ENCODE data around the gene ITGA5. TPM values are rescaled to one million over a fixed set of nuclear protein-coding genes. Genes with fewer than 3 reads are reported as not detected.
A peak's percentile ranks its signal among the peaks of the same experiment; 100 is the strongest.

The ITGA5 gene
- total and polyA plus RNA-seq, 2 of the 13 experiments (the other 11 are each of a cell fraction or from before 2014, with no cell fraction given): 0.20 to 0.40 TPM

- TF ChIP-seq, protein P1, sequence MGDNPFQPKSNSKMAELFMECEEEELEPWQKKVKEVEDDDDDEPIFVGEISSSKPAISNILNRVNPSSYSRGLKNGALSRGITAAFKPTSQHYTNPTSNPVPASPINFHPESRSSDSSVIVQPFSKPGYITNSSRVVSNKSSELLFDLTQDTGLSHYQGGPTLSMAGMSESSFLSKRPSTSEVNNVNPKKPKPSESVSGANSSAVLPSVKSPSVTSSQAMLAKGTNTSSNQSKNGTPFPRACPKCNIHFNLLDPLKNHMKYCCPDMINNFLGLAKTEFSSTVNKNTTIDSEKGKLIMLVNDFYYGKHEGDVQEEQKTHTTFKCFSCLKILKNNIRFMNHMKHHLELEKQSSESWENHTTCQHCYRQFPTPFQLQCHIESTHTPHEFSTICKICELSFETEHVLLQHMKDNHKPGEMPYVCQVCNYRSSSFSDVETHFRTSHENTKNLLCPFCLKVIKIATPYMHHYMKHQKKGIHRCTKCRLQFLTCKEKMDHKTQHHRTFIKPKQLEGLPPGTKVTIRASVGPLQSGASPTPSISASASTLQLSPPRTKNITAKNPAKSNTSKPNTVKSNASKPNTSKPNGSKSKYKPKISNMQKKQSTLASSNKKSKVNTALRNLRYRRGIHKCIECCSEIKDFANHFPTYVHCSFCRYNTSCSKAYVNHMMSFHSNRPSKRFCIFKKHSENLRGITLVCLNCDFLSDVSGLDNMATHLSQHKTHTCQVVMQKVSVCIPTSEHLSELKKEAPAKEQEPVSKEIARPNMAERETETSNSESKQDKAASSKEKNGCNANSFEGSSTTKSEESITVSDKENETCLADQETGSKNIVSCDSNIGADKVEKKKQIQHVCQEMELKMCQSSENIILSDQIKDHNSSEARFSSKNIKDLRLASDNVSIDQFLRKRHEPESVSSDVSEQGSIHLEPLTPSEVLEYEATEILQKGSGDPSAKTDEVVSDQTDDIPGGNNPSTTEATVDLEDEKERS (CRISPR knock-in tag; IDR thresholded peaks at IDR 0.05): no peak
- TF ChIP-seq NAIF1 (CRISPR knock-in tag; IDR thresholded peaks at IDR 0.05; ENCODE audit: borderline replicate concordance) (no peak), ARNT2 (CRISPR knock-in tag; IDR thresholded peaks at IDR 0.05; ENCODE audit: low read depth) (0 out of 2 replicates have a peak, but pooled peaks have one; percentile 15), CBX1 (IDR thresholded peaks at IDR 0.05; ENCODE audit: low read depth) (peak; percentile 6), NR2C2 (CRISPR knock-in tag; IDR thresholded peaks at IDR 0.05; ENCODE audit: borderline replicate concordance) (no peak), ASH2L (IDR thresholded peaks at IDR 0.05; ENCODE audit: insufficient read length, low read depth, low read length) (peak; percentile 16)
Observed at GRCh38 chr12:54358191-54358944, 60.7 kb downstream of the ITGA5 start (continued).

DNA sequence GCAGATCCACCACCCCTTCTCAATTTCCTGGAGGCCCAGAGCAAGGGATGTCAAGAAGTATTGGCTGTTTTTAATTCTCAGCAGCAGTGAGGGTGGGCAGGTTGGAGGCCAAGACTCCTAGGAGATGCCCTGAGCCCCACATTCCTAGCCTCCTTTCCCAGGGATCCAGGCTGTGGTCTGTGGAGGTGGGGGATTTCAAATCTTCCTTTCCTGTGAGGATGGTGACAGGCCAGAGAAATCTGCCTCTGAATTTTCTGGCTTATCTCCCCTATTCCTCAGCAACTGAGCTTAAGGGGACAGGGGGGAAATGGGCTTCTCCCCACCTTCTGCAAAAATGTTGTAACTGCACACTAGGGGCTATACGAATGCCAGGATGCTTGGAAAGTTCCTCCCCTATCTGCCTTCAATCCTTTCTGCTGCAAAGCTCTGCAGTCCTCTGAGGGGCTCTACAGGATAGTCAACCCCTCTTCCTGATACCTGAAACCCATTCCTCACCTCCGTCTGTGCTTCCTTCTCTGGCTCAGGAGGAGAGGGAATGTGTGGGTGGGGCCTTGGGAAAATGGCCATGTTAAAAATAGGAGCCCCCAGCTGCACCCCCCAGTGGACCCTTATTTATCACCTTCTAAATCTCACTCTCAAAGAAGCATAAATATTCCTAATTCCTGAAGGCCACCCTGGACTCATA is 61.4 kb downstream of the ITGA5 start:
- 79% methylated on average over 2 of the region's 2 CpGs for WGBS (ENCODE audit: low lambda C conversion rate)
- 0 out of 6 replicates have a peak overlapping the region, but pooled peaks of 2 of the 3 experiments have one; percentile 75 to 81 for H3K4me3 ChIP-seq (replicated peaks in 1 of 3; ENCODE audit: insufficient read depth in 1 of 3, low read depth in 2 of 3, low read length in 3 of 3)
- H3K9ac ChIP-seq (ENCODE audit: insufficient read depth, low read depth, low read length): peak overlapping the region; percentile 66; the same call in 1 of the 2 replicates
- BruUV-seq (replicated peaks): no TSS peak
- no peaks in the 10 kb centered on the region for H3K36me3 ChIP-seq (replicated peaks in 1 of 2; ENCODE audit: control insufficient read depth in 1 of 2, insufficient read depth in 2 of 2, low read length in 2 of 2)
- peak overlapping the region; percentile 82 for H3K4me2 ChIP-seq (ENCODE audit: low read depth, low read length)
- ChIA-PET CTCF (ENCODE audit: low intra/inter-chr PET ratio, low total read pairs) (no interaction called here), POLR2A (interaction anchor here (0.5 to 4.4 kb wide), 5 partner anchors 22 to 77 kb away, joined by 3 to 53 read pairs (median 20); partner anchors contain the start of genes CBX5, COPZ1, HNRNPA1 and NFE2)
- no peak overlapping the region for H2AFZ ChIP-seq (ENCODE audit: low read length)
- no peak for DNase-seq (ENCODE audit: low spot score)
- in situ Hi-C loops (cut with HindIII; ENCODE audit: extremely low pct_ligation_motif_present, low pct_unique_long_range_greater_than_20kb) (no loop called here), intact Hi-C loops (cut with micrococcal nuclease; ENCODE audit: unreplicated experiment) (loop anchor here (2.0 kb wide), 2 partner anchors 21 to 33 kb away; partner anchors contain the start of gene COPZ1)
- no peaks in the 10 kb centered on the region for H3K9me3 ChIP-seq (ENCODE audit: low read length)
- no peak for ATAC-seq
- no peak for FAIRE-seq
- no peaks in the 10 kb centered on the region for H4K20me1 ChIP-seq (ENCODE audit: insufficient read depth, low read length)
- no peaks in the 10 kb centered on the region for H3K79me2 ChIP-seq (ENCODE audit: insufficient read depth, low read length)
- H3K4me1 ChIP-seq (ENCODE audit: insufficient read depth, low read length): peaks cover 56% of the 10 kb centered on the region
- no peaks in the 10 kb centered on the region; a peak in 1 of 5 replicates for H3K27me3 ChIP-seq (ENCODE audit: control insufficient read depth in 1 of 2, insufficient read depth in 2 of 2, low read length in 2 of 2)
- peak overlapping the region; percentile 42 for H3K27ac ChIP-seq (ENCODE audit: extremely low read length, insufficient read depth, low read length)
- TF ChIP-seq FOXJ3 (CRISPR knock-in tag; IDR thresholded peaks at IDR 0.05; ENCODE audit: borderline replicate concordance): no peak
- TF ChIP-seq ONECUT2 (CRISPR knock-in tag; IDR thresholded peaks at IDR 0.05): no peak
- TF ChIP-seq ZNF614 (CRISPR knock-in tag; IDR thresholded peaks at IDR 0.05; ENCODE audit: borderline replicate concordance): no peak
- no peak for TF ChIP-seq ZNF331 (CRISPR knock-in tag; IDR thresholded peaks at IDR 0.05)
- no peak for TF ChIP-seq RXRB (CRISPR knock-in tag; IDR thresholded peaks at IDR 0.05; ENCODE audit: borderline replicate concordance)
- TF ChIP-seq ZSCAN25 (CRISPR knock-in tag; IDR thresholded peaks at IDR 0.05): no peak
- TF ChIP-seq AFF4 (CRISPR knock-in tag; IDR thresholded peaks at IDR 0.05): no peak
